Measurements from ENCODE around the gene VPS13A.
"Not testable (repeated sequence)": the region's sequence is repeated elsewhere in the genome, so short reads cannot be mapped to it uniquely, and the experiment has no call there.

The VPS13A gene

GRCh38 chr9:77212801-77213200 is 35.5 kb downstream of the VPS13A start:
- H3K27ac Mint-ChIP-seq (ENCODE audit: low read depth): no peak overlapping the region
- no peak overlapping the region for H3K4me3 Mint-ChIP-seq
- no peak for DNase-seq (ENCODE audit: low spot score in 2 of 2)
- H3K9me3 Mint-ChIP-seq: no peaks in the 10 kb centered on the region
- H3K27me3 Mint-ChIP-seq: no peaks in the 10 kb centered on the region
- H3K4me1 Mint-ChIP-seq: no peaks in the 10 kb centered on the region
- ATAC-seq (replicated peaks; ENCODE audit: extremely low read depth, poor library complexity, severe bottlenecking): no peak
- H3K36me3 Mint-ChIP-seq (ENCODE audit: insufficient read depth): peaks cover 27% of the 10 kb centered on the region

GRCh38 chr9:77215874-77216273 is 38.5 kb downstream of the VPS13A start:
- no peak for DNase-seq (ENCODE audit: low spot score in 2 of 2)
- H3K27me3 Mint-ChIP-seq: no peaks in the 10 kb centered on the region
- H3K4me1 Mint-ChIP-seq: no peaks in the 10 kb centered on the region
- peaks cover 24% of the 10 kb centered on the region for H3K36me3 Mint-ChIP-seq (ENCODE audit: insufficient read depth)
- H3K4me3 Mint-ChIP-seq: no peak overlapping the region
- no peak overlapping the region for H3K27ac Mint-ChIP-seq (ENCODE audit: low read depth)
- ATAC-seq (replicated peaks; ENCODE audit: extremely low read depth, poor library complexity, severe bottlenecking): no peak
- H3K9me3 Mint-ChIP-seq: no peaks in the 10 kb centered on the region

GRCh38 chr9:77218612-77219011 is 41.3 kb downstream of the VPS13A start:
- Mint-ChIP-seq H3K27me3 (no peaks in the 10 kb centered on the region), H3K4me3 (no peak overlapping the region), H3K36me3 (ENCODE audit: insufficient read depth) (peaks cover 16% of the 10 kb centered on the region), H3K27ac (ENCODE audit: low read depth) (peak overlapping the region; percentile 19), H3K9me3 (no peaks in the 10 kb centered on the region), H3K4me1 (no peaks in the 10 kb centered on the region)
- ATAC-seq (replicated peaks; ENCODE audit: extremely low read depth, poor library complexity, severe bottlenecking) (no peak), DNase-seq (ENCODE audit: low spot score in 2 of 2) (no peak)

GRCh38 chr9:77221431-77221830 is 44.1 kb downstream of the VPS13A start:
- Mint-ChIP-seq H3K4me1 (no peaks in the 10 kb centered on the region), H3K36me3 (ENCODE audit: insufficient read depth) (peaks cover 19% of the 10 kb centered on the region), H3K9me3 (no peaks in the 10 kb centered on the region), H3K27me3 (no peaks in the 10 kb centered on the region), H3K4me3 (no peak overlapping the region), H3K27ac (ENCODE audit: low read depth) (no peak overlapping the region)
- ATAC-seq (replicated peaks; ENCODE audit: extremely low read depth, poor library complexity, severe bottlenecking) (no peak), DNase-seq (ENCODE audit: low spot score in 2 of 2) (no peak)

- Mint-ChIP-seq H3K27ac (ENCODE audit: low read depth) (no peak overlapping the region), H3K4me1 (no peaks in the 10 kb centered on the region), H3K36me3 (ENCODE audit: insufficient read depth) (peaks cover 23% of the 10 kb centered on the region), H3K27me3 (no peaks in the 10 kb centered on the region), H3K9me3 (no peaks in the 10 kb centered on the region), H3K4me3 (no peak overlapping the region)
- ATAC-seq (replicated peaks; ENCODE audit: extremely low read depth, poor library complexity, severe bottlenecking) (no peak), DNase-seq (ENCODE audit: low spot score in 2 of 2) (no peak)
Observed at GRCh38 chr9:77224746-77225312, 47.5 kb downstream of the VPS13A start.

- Mint-ChIP-seq H3K36me3 (ENCODE audit: insufficient read depth) (peaks cover 17% of the 10 kb centered on the region), H3K4me3 (no peak overlapping the region), H3K27me3 (no peaks in the 10 kb centered on the region), H3K27ac (ENCODE audit: low read depth) (no peak overlapping the region), H3K9me3 (no peaks in the 10 kb centered on the region), H3K4me1 (peaks cover 7% of the 10 kb centered on the region)
- DNase-seq (ENCODE audit: low spot score in 2 of 2) (no peak), ATAC-seq (replicated peaks; ENCODE audit: extremely low read depth, poor library complexity, severe bottlenecking) (no peak)
Observed at GRCh38 chr9:77236693-77237092, 59.4 kb downstream of the VPS13A start.

- H3K9me3 Mint-ChIP-seq: no peaks in the 10 kb centered on the region
- no peak overlapping the region for H3K4me3 Mint-ChIP-seq
- H3K27me3 Mint-ChIP-seq: no peaks in the 10 kb centered on the region
- no peak overlapping the region for H3K27ac Mint-ChIP-seq (ENCODE audit: low read depth)
- peaks cover 7% of the 10 kb centered on the region for H3K4me1 Mint-ChIP-seq
- ATAC-seq (replicated peaks; ENCODE audit: extremely low read depth, poor library complexity, severe bottlenecking) (no peak), DNase-seq (ENCODE audit: low spot score in 2 of 2) (no peak)
- peaks cover 20% of the 10 kb centered on the region for H3K36me3 Mint-ChIP-seq (ENCODE audit: insufficient read depth)
Observed at GRCh38 chr9:77237896-77238295, 60.6 kb downstream of the VPS13A start.

- peaks cover 6% of the 10 kb centered on the region for H3K36me3 Mint-ChIP-seq (ENCODE audit: insufficient read depth)
- ATAC-seq (replicated peaks; ENCODE audit: extremely low read depth, poor library complexity, severe bottlenecking) (no peak), DNase-seq (ENCODE audit: low spot score in 2 of 2) (no peak)
- no peaks in the 10 kb centered on the region for H3K4me1 Mint-ChIP-seq
- H3K9me3 Mint-ChIP-seq: peaks cover 3% of the 10 kb centered on the region
- no peak overlapping the region for H3K27ac Mint-ChIP-seq (ENCODE audit: low read depth)
- H3K27me3 Mint-ChIP-seq: no peaks in the 10 kb centered on the region
- H3K4me3 Mint-ChIP-seq: no peak overlapping the region
Observed at GRCh38 chr9:77251050-77251449, 73.7 kb downstream of the VPS13A start.

- Mint-ChIP-seq H3K27ac (ENCODE audit: low read depth) (no peak overlapping the region), H3K36me3 (ENCODE audit: insufficient read depth) (peaks cover 12% of the 10 kb centered on the region), H3K27me3 (no peaks in the 10 kb centered on the region), H3K4me3 (no peak overlapping the region), H3K4me1 (peaks cover 5% of the 10 kb centered on the region), H3K9me3 (peaks cover 7% of the 10 kb centered on the region)
- no peak for ATAC-seq (replicated peaks; ENCODE audit: extremely low read depth, poor library complexity, severe bottlenecking)
- DNase-seq (ENCODE audit: low spot score in 2 of 2): no peak
Observed at GRCh38 chr9:77257275-77257674, 79.9 kb downstream of the VPS13A start.

GRCh38 chr9:77261605-77262004 is 84.3 kb downstream of the VPS13A start:
- ATAC-seq (replicated peaks; ENCODE audit: extremely low read depth, poor library complexity, severe bottlenecking): no peak
- H3K4me1 Mint-ChIP-seq: peaks cover 12% of the 10 kb centered on the region
- H3K27me3 Mint-ChIP-seq: no peaks in the 10 kb centered on the region
- no peak overlapping the region for H3K27ac Mint-ChIP-seq (ENCODE audit: low read depth)
- H3K9me3 Mint-ChIP-seq: peaks cover 7% of the 10 kb centered on the region
- peaks cover 18% of the 10 kb centered on the region for H3K36me3 Mint-ChIP-seq (ENCODE audit: insufficient read depth)
- no peak for DNase-seq (ENCODE audit: low spot score in 2 of 2)
- no peak overlapping the region for H3K4me3 Mint-ChIP-seq

- not testable (repeated sequence) for DNase-seq (ENCODE audit: low spot score in 2 of 2); H3K27ac Mint-ChIP-seq (ENCODE audit: low read depth); ATAC-seq (replicated peaks; ENCODE audit: extremely low read depth, poor library complexity, severe bottlenecking); H3K9me3 Mint-ChIP-seq; H3K4me3 Mint-ChIP-seq; H3K4me1 Mint-ChIP-seq; H3K27me3 Mint-ChIP-seq
- peaks cover 19% of the 10 kb centered on the region for H3K36me3 Mint-ChIP-seq (ENCODE audit: insufficient read depth)
Observed at GRCh38 chr9:77267762-77268161, 90.4 kb downstream of the VPS13A start.

- H3K27ac Mint-ChIP-seq (ENCODE audit: low read depth): no peak overlapping the region
- ATAC-seq (replicated peaks; ENCODE audit: extremely low read depth, poor library complexity, severe bottlenecking) (no peak), DNase-seq (ENCODE audit: low spot score in 2 of 2) (no peak)
- H3K36me3 Mint-ChIP-seq (ENCODE audit: insufficient read depth): peaks cover 9% of the 10 kb centered on the region
- H3K9me3 Mint-ChIP-seq: no peaks in the 10 kb centered on the region
- H3K4me1 Mint-ChIP-seq: peaks cover 1% of the 10 kb centered on the region
- H3K27me3 Mint-ChIP-seq: no peaks in the 10 kb centered on the region
- H3K4me3 Mint-ChIP-seq: no peak overlapping the region
Observed at GRCh38 chr9:77271023-77271690, 93.8 kb downstream of the VPS13A start.

- DNase-seq (ENCODE audit: low spot score in 2 of 2) (no peak), ATAC-seq (replicated peaks; ENCODE audit: extremely low read depth, poor library complexity, severe bottlenecking) (no peak)
- Mint-ChIP-seq H3K4me1 (no peaks in the 10 kb centered on the region), H3K9me3 (no peaks in the 10 kb centered on the region), H3K36me3 (ENCODE audit: insufficient read depth) (peaks cover 7% of the 10 kb centered on the region), H3K27ac (ENCODE audit: low read depth) (no peak overlapping the region), H3K27me3 (no peaks in the 10 kb centered on the region), H3K4me3 (no peak overlapping the region)
Observed at GRCh38 chr9:77276799-77277198, 99.5 kb downstream of the VPS13A start.
